NCI-H524 treated with DMSO at 0.1 percent for 48 hours (cell line): Measurements from ENCODE around the gene SLC15A3.
"Not testable (repeated sequence)": the region's sequence is repeated elsewhere in the genome, so short reads cannot be mapped to it uniquely, and the experiment has no call there.

Source experiments
- DNase-seq: peaks from one replicate; lab custom pipeline; 2025; lab: John Stamatoyannopoulos, UW

The SLC15A3 gene

GRCh38 chr11:60974726-60975125, 22.8 kb upstream of the SLC15A3 start:
- DNase-seq: no peak

- DNase-seq: not testable (repeated sequence)
Measured at GRCh38 chr11:60974316-60974715, 22.3 kb upstream of the SLC15A3 start.

GRCh38 chr11:60973699-60974098, 21.7 kb upstream of the SLC15A3 start:
- no peak for DNase-seq

GRCh38 chr11:60972182-60973030, 20.4 kb upstream of the SLC15A3 start:
- no peak for DNase-seq

DNA sequence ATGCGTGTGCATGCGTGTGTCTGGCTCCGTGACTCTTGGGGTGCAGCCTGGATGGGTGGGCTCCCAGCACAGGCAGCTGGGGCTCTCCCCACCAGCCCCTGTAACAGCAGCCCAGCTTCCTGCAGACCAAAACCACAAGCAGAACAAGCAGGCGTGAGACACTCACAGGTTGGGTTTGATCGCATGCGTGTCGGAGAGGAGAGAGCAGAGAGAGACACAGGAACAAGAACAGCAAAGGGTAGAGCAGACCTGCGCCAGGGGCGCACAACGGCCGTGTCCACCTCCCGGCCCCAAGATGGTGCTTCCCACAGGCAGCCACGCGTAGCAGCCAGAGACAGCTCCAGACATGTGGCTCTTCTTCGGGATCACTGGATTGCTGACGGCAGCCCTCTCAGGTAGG, 19.5 kb upstream of the SLC15A3 start, which contains the start of gene CD6:
TSS of gene CD6 (plus strand) at position 161 of the 400 bp plus-strand sequence. CDS start at position 347, 186 bp downstream.
- no peak for DNase-seq

GRCh38 chr11:60970890-60971289, 18.9 kb upstream of the SLC15A3 start:
- DNase-seq: no peak

- DNase-seq: no peak
Measured at GRCh38 chr11:60970369-60970774, 18.4 kb upstream of the SLC15A3 start.

- DNase-seq: no peak
Measured at GRCh38 chr11:60968223-60968622, 16.2 kb upstream of the SLC15A3 start.

GRCh38 chr11:60966890-60967289, 14.9 kb upstream of the SLC15A3 start:
- no peak for DNase-seq

GRCh38 chr11:60964801-60965200, 12.8 kb upstream of the SLC15A3 start:
- DNase-seq: no peak

GRCh38 chr11:60960405-60960804, 8.4 kb upstream of the SLC15A3 start:
- no peak for DNase-seq

GRCh38 chr11:60959431-60959830, 7.5 kb upstream of the SLC15A3 start:
- DNase-seq: no peak

- DNase-seq: no peak
Measured at GRCh38 chr11:60957188-60957587, 5.2 kb upstream of the SLC15A3 start.

- no peak for DNase-seq
Measured at GRCh38 chr11:60955571-60955970, 3.6 kb upstream of the SLC15A3 start.

DNA sequence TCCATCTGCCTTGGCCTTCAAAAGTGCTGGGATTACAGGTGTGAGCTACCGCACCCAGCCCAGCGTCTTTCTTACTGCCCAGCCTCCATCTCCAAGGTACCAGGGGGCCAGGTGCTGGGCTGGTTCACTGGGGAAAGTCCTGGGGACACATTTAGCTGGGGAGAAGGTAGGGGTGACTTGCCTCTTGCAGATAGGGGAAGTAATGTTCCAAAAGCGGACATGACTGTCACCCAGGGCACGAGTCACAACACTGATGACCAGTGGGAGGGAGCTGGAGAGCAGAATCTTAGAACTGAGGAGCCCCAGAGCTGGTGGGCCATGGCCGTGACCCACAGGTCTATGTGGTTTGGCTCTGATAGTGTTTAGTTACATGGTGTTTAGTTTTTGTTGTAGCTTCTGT, 2.4 kb upstream of the SLC15A3 start:
- no peak for DNase-seq

DNA sequence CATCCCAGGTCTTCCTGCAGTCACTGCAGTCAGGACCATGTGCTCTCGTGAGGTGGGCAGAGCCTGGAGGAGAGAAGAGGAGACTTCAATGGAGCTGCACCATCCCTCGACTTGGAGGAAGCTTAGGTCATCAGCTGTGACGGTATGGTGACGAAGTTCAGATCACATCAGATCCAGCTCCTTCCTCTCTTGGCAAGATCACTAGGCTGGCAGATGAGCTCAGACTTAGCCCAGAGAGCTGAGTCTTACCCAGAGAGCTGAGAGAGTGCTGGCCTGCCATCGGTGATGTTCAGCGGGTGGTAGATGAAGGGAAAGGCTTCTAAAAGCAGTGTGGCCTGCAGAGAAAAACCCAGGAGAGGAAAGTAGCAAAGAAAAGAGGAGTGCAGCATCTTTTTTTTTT, 1.8 kb upstream of the SLC15A3 start:
- no peak for DNase-seq

GRCh38 chr11:60952742-60953170, 780 bp upstream of the SLC15A3 start:
- no peak for DNase-seq

DNA sequence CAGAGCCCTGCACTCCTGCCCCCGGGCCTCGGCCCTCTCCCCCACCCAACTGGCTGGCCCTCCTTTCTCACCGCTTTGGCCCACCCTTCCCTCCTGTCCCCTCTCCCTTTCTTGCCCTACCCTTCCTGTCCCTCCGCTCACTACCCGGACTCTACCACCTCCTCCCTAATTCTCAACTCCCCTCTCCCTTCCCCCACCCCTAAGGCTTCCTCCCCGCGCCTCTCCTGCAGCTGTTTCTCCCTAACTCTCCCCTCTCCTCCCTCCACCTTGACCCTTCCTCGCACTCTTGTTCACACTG, 421 bp downstream of the SLC15A3 start:
- DNase-seq: no peak

DNA sequence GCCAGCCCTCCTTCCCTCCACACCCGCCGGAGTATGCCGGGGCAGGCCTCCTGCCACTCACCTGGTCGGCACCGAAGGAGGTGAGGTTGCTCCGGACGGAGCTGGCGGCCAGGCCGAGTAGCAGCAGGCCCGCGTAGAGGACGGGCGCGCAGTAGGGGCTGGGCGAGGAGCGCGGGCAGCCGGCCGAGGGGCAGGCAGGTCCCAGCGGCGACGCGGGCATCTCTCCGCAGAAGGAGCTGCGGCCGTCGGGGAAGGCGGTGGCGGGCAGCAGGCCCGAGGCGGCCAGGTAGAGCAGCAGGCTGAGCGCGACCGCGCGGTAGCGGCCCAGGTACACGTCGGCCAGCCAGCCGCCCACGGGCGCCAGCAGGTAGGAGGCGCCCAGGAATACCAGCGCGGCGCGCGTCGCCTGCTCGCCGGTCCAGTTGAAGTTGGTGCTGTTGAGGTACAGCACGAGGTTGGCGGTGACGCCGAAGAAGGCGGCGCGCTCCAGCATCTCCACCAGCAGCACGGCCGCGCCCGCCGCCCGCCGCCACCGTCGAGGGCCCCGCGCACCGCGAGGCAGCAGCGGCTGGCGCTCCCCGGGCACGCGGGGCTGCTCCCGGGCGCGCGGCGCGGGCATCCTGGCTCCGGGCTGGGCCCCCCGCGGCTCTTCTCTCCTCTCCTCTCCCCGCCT, 907 bp downstream of the SLC15A3 start:
- DNase-seq: no peak

GRCh38 chr11:60950024-60950423, 2.0 kb downstream of the SLC15A3 start:
- DNase-seq: no peak

- peak; percentile 74 for DNase-seq
Measured at GRCh38 chr11:60948250-60948649, 3.7 kb downstream of the SLC15A3 start.

- DNase-seq: no peak
Measured at GRCh38 chr11:60947700-60948099, 4.3 kb downstream of the SLC15A3 start.

DNA sequence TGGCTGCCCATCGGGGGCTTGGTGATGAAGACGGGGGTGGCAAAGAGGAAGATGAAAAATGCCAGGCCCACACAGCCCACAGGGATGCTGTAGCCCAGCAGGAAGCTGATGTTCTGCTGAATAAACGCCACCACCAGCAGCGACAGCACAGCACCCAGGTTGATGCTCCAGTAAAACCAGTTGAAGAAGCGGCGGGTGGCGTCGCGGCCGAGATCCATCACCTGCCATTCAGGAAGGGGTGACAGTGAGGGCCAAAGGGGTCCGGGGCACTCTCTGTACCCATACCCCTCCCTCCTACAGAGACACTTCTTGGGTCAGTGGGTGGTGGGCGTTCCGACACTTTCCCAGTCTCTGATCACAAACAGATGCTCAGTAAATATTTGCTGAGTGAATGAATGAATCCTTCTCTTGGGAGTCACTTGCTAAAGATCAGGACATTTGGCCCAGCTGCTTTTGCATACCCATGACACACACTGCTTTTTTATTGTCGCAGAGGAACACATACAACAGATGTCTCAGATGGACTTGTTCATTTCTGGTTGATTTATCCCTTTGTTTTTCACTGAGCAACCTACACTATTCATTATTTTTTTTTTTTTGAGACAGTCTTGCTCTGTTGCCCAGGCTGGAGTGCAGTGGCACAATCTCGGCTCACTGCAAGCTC, 5.2 kb downstream of the SLC15A3 start:
- no peak for DNase-seq
